ENCODE results near the gene TRIM60.
"Not testable (repeated sequence)": the region's sequence is repeated elsewhere in the genome, so short reads cannot be mapped to it uniquely, and the experiment has no call there.

The TRIM60 gene

GRCh38 chr4:165084787-165085186, 53.0 kb downstream of the TRIM60 start:
- not testable (repeated sequence) for H3K4me1 ChIP-seq (ENCODE audit: control insufficient read depth in 1 of 2, insufficient read depth in 2 of 2, low read length in 2 of 2); H3K27ac ChIP-seq (ENCODE audit: low read depth, low read length); H3K9ac ChIP-seq (ENCODE audit: low read depth in 1 of 2, low read length in 2 of 2); H3K4me3 ChIP-seq (ENCODE audit: low read depth in 1 of 2, low read length in 2 of 2); H3K27me3 ChIP-seq (ENCODE audit: control insufficient read depth in 1 of 2, insufficient read depth in 2 of 2, low read length in 2 of 2); H3K9me3 ChIP-seq (ENCODE audit: control insufficient read depth in 1 of 2, low read length in 2 of 2)
- peaks cover 5 to 29% of the 10 kb centered on the region in 2 donors for H3K36me3 ChIP-seq (ENCODE audit: control insufficient read depth in 1 of 2, insufficient read depth in 2 of 2, low read length in 2 of 2)

- H3K9me3 ChIP-seq (ENCODE audit: control insufficient read depth in 1 of 2, low read length in 2 of 2), result no peaks in the 10 kb centered on the region
- H3K27ac ChIP-seq (ENCODE audit: low read depth, low read length), result no peak overlapping the region
- H3K4me1 ChIP-seq (ENCODE audit: control insufficient read depth in 1 of 2, insufficient read depth in 2 of 2, low read length in 2 of 2), result no peaks in the 10 kb centered on the region
- no peak overlapping the region for H3K4me3 ChIP-seq (ENCODE audit: low read depth in 1 of 2, low read length in 2 of 2)
- H3K9ac ChIP-seq (ENCODE audit: low read depth in 1 of 2, low read length in 2 of 2), result no peak overlapping the region
- H3K36me3 ChIP-seq (ENCODE audit: control insufficient read depth in 1 of 2, insufficient read depth in 2 of 2, low read length in 2 of 2), result peaks cover 5 to 33% of the 10 kb centered on the region in 2 donors
- H3K27me3 ChIP-seq (ENCODE audit: control insufficient read depth in 1 of 2, insufficient read depth in 2 of 2, low read length in 2 of 2), result no peaks in the 10 kb centered on the region
Measured at GRCh38 chr4:165085946-165086345, 54.1 kb downstream of the TRIM60 start.

GRCh38 chr4:165088366-165088765, 56.6 kb downstream of the TRIM60 start:
- H3K27ac ChIP-seq (ENCODE audit: low read depth, low read length), result no peak overlapping the region
- peaks cover 5 to 35% of the 10 kb centered on the region in 2 donors for H3K36me3 ChIP-seq (ENCODE audit: control insufficient read depth in 1 of 2, insufficient read depth in 2 of 2, low read length in 2 of 2)
- H3K4me3 ChIP-seq (ENCODE audit: low read depth in 1 of 2, low read length in 2 of 2), result no peak overlapping the region
- no peaks in the 10 kb centered on the region for H3K4me1 ChIP-seq (ENCODE audit: control insufficient read depth in 1 of 2, insufficient read depth in 2 of 2, low read length in 2 of 2)
- no peaks in the 10 kb centered on the region for H3K27me3 ChIP-seq (ENCODE audit: control insufficient read depth in 1 of 2, insufficient read depth in 2 of 2, low read length in 2 of 2)
- no peak overlapping the region for H3K9ac ChIP-seq (ENCODE audit: low read depth in 1 of 2, low read length in 2 of 2)
- no peaks in the 10 kb centered on the region for H3K9me3 ChIP-seq (ENCODE audit: control insufficient read depth in 1 of 2, low read length in 2 of 2)

Data from duodenal mucosa (tissue), 2 donors.